ELF-1 (cell line): ENCODE results near the gene MSX2.

Experiments used
- DNase-seq: peaks from one replicate; pipeline ENCODE4 v3.0.0-alpha.2; 2016; ENCODE audit warnings: low read depth, low spot score

The MSX2 gene

DNA sequence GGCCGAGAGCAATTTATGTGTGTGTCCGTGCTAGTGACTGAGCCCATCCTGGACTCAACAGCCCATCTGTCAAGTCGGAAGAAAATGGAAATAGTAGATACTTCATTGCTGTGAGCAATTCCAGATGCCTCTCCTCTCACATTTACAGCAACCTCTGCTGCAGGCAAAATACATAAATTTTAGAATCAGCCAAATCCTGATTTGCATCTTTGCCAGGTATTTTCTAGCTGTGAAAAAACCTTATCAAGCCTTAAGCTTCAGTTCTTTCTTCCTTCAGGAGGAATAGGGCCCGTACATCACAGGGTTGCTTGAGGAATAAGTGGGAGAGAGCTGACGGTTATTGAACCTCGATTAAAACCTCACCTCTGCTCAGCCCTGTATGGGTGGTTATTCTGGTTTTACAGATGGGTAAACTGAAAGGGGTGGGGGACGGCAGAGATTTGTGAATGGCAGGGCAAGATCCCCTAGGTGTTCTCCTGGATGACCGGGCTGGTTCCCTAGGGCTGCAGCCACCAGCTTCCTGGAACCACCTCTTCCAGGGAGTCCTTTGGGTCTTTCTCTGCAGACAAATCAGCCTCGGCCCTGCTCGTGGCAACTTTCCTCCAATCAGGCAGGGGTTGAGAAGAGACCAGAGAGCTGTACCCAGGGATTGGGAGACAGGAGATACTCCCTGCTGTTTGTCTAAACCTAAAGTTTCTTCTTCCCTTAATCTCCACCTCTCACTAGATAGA, 5.3 kb upstream of the MSX2 start:
- peak; percentile 14 for DNase-seq

DNA sequence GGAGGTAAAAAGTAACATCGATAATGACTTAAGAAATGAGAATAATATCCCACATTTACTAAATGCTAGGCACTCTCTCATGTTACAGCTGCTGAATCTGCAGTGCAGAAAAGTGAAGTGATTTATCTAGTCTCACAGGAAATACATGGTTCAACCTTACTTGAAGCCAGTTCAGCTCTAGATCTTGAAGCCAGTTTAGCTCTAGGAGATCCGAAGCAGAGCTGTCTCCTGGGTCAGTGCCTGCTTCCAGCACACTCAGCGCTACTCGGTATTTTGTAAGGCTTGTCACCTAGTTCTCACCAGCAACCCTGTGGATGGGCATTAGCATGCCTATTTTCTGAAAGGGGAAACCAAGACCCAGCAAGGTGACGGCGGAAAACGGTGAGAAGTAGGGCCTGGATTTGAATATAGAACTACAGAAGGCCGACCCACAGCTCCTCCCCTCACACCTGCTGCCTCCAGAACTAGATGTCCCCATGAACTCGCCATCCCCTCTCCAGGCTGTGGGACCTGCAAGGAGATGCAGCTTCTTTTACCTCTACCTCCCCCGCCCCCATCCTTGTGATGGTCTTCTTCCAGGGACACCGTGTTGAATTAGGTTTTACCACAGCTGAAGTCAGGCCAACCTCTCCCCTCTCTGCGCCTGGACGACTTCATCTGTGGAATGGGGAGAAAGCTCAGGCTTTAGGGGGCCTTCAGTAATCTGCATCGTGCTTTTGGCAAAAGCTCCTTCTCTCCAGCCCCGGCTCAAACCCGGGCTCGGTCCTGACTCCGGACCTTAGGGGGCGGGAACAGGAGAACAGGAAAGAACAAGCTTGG, 4.4 kb upstream of the MSX2 start:
- DNase-seq: peak; percentile 68

DNA sequence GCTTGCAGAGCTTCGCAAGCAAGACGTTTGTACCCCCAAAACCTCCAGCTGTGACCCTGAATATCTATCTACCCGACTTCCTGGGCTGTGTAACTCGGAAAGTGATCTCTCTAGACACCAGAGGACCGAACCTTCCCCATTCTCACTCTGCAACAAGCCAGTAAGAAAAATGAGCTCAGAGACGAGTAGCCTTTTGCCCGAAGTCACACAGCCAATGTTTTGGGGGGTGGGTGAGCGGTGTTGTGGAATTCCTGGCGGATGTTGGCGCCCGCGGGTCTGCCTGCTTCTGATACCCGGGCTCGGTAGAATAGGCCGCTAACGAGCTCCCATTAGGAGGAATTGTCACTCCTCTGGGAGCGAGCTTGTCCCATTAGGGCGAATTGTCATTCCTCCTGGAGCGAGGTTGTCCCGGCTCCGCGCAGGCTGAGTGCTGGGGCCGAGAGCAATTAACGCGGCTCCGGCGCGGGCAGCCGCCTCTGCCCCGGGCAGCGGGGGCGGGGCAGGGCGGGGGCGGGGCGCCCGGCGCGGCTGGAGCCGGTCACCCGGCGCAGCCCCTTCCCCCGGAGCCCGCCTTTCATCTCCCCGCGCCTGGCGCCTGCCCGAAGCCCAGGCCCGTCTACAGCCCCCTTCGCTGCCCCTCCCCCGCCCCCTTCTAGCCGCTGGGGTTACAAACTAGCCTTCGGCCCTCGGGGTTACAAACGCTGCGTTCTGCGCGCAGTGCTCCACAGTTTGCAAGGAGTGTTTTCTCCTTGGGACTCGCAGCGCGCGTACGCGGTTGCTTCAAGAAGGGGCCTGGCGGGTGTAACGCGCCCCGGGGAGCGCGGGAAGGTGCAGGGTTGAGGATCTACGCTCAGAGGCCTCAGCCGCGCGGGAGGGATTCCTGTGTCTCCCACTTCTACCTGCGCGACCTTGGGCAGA, 3.5 kb upstream of the MSX2 start:
- DNase-seq: peak; percentile 94

DNA sequence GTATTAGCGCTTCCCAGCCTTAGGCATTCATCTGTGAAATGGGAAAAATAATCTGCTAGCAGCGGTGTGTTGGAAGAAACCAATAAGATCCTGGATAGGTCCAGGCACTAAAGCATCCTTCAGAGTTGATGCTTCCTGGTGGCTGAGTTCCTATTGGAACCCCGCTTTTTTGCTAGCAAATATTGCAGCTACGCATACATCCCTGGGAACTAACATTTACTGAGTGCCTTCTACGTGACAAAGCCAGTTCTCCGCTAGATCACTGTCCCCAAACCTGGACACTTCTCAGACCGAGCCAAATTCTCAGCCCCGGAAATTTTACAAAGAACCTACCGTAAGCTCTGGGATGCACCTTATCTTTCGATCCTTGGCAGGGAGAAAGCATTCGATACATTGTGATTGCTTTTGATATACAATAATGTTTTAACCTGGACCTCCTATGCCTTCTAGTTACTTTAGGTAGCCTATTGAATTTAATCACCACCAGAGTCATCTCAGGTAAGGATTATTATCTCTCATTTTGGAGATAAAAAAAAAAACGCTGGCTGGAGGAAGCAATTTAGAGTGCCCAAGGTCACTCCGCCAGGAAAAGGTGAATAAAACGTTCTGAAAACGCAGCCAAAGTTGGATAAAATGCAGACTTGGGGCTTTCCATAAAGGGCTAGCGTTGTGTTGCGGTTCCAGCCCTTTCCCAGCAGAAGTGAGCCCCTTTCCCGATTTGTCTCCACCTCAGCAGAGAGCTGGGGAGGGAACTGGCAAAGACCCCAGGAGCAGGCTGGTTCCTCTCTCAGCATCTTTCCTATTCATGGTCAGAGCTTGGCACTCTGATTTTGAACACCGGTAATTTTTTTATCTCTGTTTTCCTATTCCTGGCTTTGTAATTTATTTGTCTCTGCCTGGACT, 2.6 kb upstream of the MSX2 start:
- no peak for DNase-seq

DNA sequence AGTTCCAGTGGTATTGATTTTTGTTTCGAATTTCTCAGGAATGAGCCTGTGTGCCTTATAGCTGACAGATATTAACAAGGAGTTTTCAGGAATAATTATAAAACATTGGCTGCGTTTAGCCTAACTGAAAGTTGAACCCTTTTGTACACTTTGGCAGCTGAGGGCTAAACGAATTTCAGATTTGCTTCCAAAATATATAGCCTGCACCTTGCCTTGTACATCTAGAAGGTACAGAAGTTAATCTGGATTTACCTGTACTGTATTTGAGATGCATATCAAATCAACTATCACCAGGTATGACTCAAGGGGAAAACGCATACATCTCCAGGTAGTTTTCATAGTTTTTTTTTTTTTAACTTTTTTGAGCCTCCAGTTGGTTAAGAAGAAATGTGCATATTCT, 1.9 kb upstream of the MSX2 start:
- DNase-seq: no peak

DNA sequence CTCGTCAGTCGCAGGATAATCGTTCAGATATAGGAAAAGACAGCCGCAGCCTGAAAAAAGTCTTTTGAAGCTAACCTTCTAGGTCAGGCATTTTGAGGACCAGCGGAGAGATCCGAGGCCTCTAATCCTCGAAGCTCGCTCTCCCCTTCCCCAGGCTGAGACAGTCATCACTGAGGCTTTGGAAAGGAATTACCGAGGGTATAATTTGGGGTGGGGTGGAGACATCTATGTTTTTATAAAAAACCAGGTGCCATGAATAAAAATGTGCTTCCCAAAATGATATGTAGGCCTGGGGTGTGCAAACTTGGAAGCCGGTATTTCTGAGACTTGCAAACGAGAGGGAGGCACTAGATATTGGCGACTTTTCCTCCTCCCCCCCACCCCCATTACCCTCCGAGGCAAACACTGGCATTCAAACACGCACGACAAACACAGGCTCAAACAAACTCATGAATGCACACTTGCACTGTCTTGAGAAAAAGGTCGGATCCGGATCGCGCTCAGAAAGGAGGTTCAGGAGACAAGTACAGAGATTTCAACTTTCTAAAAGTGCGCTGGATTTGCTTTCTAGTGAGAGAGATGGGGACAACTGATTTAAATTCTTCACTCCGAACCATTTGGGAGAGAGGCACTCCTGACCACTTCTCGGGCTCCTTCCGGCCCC, 935 bp upstream of the MSX2 start:
- peak; percentile 30 for DNase-seq

DNA sequence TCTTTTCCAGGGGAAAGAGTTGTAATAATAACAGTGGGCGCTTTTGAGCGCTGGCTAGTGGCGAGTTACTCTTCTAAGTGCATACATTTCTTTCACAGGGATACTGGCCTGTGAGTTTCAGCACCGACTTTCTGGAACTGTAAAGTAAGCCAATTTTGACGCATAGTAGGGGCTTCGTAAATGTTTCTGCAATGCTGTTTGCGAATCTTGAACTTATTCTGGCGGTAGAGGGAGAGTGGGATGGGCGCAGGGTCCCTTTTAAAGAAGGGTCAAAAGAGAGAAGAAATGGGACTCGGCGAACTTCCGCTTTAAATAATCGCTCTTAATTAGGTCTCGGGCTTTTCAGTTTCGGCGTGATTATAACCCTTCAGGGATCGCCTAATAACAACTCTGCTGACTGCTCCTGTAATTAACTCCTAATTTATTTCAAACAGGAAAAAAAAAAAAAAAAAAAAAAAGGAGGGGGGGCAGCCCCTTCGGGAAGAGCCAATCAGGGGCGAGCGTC, 351 bp upstream of the MSX2 start:
- no peak for DNase-seq

DNA sequence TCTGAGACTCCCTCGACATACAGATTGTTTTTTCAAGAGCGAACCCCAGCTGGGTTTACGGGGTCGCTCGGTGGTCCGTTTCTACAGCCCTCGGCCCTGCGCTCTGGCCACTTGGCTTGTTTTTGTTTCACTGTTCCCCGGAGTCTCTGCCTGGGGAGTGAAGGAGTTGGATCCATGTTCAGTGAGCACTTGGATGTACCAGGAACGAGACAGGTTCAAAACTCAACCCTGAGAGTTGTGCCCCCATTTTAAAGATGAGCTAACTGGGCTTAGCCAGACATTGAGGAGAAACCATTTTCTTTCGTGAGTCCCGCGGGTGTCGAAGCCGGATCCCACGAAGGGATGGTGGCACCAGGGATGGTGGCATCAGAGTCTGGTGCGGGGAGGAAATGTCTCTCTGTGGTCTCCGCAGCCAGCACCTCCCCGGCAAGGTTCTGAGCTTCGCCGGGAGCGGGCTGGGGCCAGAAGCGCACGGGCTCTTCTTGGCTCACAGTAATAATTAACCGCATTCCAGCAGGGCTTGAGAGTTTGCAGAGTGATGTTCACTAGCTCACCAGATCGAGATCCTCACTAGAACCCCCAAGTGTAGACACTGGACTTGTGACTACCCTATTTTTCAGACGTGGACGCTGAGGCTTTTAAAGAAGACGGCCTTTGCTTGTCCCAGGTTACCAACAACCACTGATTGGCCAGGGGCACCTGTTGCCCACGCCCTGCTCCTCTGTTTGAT, 1.0 kb downstream of the MSX2 start:
- peak; percentile 42 for DNase-seq

DNA sequence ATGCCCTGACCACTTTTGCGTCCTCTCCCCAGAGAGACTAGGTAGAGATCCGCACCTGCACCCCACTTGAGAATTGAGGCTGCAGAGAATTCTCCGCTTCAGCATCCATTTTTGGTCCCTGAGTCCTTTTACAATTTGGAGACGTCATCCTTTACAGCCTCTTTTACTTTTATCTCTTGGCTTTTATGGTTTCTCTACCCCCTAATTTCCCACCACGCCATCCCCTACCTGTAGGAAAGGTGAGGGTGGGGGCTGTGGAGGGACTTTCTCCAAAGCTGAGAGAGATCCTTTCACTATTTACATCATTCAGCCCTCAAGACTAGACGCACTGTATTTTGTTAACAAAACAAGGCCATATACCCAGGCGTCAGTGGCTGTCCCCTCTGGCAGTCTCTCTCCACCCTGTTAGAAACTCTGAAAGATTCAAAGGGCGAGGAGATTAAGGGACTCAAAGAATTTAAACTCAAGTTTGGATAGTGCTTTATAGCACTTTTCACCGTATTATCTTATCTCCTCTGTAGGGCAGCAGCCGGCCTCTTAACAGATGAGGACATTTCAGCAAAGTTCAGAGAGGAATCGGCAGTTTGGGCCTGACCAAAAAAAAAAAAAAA, 1.7 kb downstream of the MSX2 start:
- peak; percentile 32 for DNase-seq

DNA sequence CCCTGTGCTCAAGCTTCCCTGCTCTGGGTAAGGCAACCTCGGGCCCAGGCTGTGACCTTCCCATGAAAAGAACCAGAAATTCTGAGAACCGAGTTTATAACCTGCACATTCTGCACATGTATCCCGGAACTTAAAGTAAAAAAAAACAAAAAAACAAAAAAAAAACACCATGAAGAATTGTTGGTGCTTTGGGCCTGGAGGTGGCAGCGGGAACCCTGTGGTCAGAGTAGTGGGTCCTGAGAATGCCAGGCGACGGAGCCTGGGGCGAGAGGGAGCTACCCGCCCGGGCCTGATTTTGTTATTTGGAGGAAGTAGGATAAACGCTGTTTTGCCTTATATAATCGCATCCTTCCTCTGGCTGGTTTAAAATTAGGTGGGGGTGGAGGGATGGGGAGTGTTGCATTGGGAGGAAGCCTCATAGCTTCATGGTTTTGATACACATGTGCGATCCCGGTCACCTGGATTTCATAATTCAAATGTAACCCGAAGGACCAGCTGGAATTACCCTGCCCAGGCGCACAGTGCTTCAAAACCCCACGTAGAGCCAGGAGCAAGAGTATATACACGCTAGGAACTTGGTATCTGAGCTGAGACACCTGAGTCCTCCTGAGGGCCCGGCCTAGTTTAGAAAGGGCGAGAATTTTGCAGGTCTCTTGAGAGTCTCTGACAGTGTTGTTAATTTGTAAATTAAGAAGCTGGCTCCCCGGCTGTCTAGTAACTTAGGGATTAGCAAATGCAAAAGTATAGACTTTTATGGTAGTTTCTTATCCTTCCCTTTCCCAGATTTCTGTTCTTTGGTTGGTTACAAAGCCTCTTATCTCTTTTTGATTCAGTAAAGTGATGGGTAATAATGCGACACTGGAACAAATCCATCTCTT, 2.8 kb downstream of the MSX2 start:
- peak; percentile 18 for DNase-seq

DNA sequence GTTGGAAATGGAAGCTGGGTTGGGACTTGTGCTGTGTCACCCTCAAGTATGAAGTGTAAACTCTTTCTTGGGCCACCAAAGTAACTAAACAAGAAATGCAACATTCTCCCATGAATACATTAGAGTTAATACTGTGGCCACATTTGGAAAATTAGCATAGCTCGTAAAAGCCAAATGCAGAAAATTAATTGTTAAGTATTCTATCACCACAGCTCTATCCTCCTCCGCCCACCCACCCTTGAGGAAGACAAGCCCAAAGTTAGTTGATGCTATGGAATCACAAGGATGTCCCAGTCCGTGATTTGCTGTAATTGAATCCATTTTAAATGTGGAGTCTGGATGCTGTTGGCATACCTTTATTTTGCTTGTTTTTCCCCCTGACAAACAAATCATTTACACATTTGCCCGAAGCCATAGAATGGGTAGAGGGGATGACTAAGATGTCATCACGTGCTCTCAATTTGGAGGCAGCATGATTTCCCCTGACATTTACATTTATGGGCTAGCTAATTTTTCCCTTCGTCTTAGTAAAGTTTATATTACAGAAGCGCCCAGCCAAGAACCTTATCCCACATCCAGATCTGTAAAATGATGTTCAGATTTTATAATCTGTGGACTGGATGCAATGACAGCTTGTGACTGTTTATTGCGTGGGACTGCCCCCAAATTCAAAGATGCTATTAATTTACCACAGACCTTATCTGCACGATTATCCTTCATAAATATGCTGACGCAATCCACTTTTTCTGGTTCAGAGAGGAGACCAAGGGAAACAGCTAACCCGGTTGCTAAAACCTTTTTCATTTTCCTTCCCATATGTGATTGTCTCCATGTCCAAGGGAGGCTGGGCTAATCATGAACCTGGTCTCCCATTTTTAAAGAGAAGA, 3.7 kb downstream of the MSX2 start:
- DNase-seq: no peak

DNA sequence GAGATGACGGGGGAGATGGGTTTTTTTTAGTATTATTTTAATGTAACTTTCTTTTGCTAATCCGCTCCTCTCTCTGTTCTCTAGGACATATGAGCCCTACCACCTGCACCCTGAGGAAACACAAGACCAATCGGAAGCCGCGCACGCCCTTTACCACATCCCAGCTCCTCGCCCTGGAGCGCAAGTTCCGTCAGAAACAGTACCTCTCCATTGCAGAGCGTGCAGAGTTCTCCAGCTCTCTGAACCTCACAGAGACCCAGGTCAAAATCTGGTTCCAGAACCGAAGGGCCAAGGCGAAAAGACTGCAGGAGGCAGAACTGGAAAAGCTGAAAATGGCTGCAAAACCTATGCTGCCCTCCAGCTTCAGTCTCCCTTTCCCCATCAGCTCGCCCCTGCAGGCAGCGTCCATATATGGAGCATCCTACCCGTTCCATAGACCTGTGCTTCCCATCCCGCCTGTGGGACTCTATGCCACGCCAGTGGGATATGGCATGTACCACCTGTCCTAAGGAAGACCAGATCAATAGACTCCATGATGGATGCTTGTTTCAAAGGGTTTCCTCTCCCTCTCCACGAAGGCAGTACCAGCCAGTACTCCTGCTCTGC, 4.8 kb downstream of the MSX2 start:
- peak; percentile 47 for DNase-seq

DNA sequence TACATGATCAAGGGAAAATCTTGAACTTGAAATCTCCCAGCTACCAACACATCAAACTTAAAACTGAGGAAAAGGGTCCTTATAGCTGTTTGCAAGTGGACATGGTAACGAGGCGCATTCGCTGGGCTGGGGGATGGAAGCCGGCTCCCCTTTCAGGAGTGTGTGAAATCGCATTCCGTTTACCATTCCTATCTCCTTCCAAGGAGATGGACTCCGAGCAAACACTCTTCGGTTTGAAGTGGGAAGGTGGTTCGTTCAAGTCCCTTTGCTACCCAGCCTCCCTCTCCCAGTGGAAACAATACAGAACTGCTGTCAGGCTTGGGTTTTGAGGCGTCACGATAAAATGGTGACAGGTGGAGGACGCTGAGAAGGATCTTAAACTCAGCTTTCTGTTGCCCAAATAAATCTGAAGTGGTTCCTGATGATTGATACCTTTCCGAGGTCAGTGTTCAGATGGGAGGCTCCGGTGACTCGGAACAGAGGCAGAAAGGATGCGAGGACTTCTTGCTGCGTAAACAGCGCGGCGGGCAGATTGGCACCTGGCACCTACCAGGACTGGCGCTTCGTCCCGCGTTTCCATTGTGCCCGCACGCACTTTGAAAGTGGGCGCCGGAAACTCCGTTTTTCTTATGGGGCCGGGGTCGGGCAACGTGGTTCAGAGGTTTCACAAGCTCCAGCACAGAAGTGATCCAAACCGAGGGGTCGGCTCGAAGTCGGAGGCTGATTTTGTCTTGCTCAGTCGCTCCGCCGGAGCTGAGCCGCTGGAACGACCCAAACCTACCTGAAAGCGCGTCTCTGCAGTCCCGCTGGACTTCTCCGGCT, 7.0 kb downstream of the MSX2 start:
- DNase-seq: peak; percentile 69

DNA sequence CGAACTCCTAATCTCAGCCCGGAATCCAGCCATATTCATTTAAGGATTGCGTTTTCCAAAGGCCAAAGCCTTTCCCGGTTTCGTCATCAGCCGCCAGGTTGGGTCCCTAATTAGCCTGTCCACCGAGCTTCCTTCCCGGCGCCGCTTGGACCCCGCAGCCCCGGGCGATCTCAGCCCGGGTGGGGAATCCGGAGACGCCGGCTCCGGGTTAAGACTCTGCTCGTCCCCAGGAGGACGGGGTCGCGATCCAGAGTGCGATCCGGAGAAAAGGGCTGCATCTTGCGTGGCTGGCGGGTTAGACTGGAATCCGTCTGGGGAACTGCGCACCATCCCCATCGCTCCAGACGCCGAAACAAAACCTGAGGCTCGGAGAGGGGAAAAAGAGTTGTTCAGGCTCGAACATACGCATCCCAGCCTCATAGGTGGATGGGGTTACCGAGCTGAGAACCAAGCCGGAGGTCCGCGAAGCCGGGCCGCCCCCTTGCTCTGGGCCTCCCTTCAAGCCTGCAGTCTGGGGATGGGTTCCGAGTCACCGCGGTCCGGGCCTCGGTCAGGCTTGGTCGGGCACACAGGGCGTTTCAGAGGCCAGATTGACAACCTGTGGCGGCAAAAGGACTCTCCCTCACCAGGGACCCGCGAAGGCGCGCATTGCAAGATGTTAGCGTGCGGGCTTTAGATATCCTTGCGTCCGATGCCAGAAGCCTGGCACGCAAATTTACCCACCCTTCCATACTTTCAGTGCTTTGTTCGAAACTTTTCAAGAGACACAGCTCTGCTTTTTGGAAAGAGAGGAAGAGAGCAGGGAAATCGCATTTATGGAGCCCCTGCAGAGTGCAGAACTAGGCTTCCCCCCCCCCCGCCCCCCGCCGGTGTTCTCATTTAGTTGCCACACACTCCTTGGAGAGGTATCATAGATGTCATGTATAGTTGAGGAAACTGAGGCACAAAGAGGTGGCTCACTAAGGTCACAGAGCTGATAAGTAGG, 7.9 kb downstream of the MSX2 start:
- peak; percentile 85 for DNase-seq
